ENCODE results near the gene NDUFA13.

NDUFA13 gene

DNA sequence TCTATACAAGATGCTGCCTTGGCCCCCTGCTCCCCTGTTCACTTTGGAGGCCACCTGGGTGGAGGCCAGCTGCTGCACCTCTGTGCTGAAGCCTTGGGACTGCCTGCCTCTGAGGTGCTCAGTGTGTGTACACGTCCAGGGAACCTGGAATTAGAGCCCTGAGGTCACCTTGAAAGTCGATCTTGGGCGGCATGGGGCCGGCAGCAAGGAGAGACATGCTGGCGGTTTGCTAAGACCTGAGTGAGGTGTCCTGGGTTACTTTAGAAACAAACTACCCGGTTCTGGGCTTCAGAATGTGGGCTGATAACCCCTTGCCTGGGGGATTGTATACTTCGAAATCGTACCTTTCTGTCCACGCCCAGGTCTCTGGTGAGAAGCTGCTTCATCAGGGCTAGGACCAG lies 26.2 kb upstream of the NDUFA13 start:
- DNase-seq: no peak

DNA sequence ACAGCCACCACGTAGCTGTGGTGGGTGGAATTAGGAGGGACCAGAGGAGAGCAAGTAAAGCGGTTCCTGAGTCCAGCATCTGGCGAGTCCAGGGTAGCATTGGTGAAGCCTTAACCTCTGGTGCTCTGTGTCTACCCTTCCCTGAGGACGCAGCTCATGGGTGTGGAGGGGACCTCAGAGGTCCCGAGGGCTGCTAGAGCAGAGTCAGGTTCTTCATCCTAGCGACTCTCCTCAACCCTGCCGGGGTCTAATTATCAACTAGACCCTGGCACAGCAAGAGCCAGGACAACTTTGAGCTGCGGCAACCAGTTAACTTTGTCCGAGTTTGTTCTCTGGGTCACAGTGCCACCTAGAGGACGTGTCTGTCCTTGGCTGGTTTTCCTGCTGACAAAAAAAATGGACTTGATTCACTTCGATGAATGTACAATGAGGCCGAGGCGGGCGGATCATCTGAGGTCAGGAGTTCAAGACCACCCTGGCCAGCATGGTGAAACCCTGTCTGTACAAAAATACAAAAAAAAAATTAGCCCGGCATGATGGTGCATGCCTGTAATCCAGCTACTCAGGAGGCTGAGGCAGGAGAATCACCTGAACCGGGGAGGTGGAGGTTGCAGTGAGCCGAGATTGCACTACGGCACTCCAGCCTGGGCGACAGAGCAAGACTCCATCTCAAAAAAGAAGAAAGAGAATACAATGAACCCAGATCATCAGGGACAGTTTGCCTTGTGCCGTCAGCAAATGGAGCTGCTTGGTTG lies 25.6 kb upstream of the NDUFA13 start:
- peak; percentile 81 for DNase-seq

DNA sequence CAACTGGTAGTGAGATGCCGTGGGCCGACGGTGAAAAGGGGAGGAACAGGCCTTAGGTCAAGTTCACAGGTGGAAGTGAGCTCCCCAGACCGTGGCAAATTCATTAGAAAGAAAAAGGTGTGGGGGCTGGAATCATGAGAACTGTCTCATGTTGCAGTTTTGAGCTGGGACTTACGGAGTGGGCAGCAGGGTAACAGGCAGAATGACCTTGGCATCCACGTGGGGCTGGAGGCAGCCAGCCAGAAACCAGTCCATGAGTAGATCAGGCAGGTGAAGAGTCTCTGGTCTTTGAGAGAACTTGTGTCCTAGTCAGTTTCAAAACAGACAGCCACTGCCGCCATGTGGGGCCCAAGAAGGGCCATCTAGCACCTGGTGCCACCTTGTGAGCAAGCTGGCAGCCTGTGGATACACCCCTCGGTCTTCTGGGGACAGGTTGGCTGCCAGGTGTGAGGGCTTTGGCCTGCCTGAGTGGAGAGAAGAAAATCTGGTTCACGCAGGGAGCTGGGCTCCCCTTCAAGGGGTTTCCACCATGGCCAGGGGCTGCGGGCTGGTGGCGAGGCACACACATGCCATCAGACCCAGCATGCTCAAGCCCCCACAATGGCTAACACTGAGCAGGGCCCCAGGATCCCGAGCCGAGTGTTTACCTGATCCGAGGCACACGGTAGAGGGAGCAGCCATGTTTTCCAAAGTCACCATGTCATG lies 24.6 kb upstream of the NDUFA13 start:
- no peak for DNase-seq

DNA sequence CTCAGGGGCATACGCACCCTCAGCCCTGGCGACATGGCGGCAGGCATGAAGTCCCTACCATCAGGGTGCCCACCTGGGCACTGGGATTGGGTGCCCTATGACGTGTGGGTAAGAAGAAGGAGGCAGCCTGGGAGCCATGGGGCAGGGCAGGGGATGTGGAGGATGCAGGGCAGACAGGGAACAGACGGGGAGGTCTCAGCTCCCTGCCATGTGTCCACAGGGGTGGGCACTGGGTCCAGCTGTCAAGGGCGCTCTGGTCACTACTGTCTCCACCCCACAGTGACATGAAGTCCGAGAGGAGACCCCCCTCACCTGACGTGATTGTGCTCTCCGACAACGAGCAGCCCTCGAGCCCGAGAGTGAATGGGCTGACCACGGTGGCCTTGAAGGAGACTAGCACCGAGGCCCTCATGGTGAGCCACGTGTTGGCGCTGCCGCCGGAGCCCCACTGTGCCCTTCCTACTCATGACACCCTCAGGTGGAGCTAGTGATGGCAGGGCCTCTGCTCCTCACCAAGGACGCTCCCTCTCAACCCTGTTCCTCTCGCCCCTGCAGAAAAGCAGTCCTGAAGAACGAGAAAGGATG lies 23.9 kb upstream of the NDUFA13 start:
- no peak for DNase-seq

DNA sequence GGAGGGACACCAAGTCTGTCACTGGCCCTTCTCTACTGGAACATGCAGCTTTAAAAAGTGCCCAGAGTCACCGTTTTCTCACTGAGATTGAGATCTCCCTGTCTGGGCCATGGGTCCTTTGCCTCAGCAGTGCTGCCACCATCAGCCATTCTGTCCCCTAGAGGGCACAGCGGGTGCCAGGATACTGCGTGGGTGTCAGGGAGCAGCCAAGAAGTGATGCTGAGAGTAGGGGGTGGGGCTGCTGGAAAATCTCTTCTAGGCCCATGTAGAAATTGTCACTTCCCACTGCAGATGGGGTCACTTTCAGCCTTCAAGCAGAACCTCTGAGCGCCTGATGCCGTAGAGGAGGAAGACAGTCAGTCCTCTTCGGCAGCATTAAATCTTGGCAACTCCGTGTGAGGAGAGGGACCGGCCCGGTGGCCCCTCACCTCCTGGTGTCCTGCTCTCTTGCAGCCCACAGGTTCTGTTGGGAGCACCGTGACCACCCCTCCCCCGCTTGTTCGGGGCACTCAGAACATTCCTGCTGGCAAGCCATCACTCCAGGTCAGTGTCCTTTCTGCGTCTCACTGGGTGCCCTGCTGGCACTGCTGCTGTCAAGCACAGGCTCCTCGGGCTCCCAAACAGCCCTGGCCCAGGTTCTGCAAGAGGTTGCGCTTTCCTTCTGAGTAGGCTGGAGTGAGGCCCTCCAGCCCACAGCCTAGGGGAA lies 22.0 kb upstream of the NDUFA13 start:
- DNase-seq: no peak

DNA sequence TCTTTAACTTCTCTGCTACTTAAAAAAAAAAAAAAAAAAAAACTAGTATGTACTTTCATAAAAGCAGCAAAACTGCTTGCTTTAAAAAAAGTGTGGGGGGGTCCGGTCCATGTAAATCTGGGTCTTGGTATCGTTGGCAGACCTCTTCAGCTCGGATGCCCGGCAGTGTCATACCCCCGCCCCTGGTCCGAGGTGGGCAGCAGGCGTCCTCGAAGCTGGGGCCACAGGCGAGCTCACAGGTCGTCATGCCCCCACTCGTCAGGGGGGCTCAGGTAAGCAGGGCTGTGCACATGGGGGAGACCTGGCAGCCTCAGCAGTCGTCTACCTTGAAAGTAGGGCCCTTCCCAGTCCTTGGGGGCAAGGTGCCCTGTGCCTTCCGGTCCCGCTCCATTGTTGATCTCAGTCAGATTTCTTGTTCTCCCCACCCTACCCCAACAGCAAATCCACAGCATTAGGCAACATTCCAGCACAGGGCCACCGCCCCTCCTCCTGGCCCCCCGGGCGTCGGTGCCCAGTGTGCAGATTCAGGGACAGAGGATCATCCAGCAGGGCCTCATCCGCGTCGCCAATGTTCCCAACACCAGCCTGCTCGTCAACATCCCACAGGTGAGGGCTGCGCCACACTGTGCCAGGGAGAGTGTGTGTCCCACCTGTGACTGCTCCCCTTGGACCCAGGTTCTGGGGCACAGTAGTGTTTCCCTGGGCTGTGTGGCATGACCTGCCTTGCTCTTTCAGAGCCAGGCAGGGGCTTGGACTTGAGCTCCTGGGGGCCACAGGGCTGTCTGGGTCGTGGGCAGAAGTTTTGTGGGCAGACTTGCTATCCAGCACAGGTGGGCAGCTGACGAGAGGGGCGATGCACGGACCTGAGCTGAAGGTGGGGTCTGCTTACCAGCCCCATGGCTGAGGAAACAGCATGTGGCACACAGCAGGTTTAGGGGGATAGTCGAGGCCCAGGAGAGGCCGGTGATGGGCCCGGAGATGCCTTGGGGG lies 20.1 kb upstream of the NDUFA13 start:
- no peak for DNase-seq

DNA sequence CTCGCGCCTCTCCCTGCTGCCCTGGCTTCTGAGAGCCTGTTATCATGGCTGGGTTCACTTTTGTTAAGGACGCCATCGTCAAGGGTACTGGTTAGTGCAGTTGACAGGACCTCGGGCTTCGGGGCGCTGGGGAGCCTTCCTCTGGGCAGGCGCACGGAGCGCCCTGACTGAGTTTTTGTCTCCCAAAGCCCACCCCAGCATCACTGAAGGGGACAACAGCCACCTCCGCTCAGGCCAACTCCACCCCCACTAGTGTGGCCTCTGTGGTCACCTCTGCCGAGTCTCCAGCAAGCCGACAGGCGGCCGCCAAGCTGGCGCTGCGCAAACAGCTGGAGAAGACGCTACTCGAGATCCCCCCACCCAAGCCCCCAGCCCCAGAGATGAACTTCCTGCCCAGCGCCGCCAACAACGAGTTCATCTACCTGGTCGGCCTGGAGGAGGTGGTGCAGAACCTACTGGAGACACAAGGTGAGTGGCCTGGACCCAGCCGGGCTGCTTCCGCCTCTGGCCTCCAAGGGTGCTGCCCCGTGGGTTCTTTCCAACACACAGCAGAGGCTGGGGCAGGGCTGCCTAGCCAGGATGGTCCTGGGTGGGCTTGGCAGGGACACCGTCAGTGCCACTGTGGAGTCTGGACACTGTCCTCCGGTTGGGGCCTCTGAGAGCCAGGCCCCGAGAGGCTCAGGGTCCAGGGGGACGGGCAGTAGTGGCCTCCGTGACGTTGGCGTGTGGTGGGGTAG lies 17.6 kb upstream of the NDUFA13 start:
- DNase-seq: no peak

DNA sequence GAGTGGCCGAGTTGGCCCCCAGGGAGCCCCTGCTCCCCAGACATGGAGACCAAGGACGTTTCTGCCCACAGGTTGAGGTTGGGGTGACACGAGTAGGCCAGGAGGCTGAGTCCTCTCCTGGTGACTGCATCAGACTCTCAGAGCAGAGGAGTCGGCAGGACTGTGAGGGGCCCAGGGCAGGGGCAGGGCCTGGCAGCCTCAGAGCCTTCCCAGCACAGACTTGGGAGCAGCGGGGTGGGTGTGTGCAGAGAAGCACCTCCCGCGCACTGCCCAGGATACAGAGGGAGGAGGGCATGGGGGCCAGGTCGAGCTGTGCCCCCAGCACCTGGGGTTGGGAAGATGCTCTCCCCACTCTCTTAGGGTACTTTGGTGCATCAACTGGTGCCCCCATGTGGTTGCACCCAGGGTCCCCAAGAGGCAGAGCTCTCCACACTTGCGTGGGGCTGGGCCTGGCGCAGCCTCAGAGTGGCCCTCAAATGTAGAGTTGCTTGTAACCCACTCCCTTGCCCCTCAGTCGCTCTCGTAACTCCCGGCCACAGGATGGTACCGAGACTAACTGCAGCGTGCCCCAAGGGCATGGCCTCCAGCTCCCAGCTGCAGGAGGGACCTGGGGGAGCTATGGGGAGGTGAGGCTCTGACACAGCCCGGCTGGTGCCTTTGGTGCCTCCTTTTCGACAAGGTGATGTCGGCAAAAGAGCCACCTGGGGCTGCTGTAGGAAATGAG lies 16.6 kb upstream of the NDUFA13 start:
- DNase-seq: no peak

DNA sequence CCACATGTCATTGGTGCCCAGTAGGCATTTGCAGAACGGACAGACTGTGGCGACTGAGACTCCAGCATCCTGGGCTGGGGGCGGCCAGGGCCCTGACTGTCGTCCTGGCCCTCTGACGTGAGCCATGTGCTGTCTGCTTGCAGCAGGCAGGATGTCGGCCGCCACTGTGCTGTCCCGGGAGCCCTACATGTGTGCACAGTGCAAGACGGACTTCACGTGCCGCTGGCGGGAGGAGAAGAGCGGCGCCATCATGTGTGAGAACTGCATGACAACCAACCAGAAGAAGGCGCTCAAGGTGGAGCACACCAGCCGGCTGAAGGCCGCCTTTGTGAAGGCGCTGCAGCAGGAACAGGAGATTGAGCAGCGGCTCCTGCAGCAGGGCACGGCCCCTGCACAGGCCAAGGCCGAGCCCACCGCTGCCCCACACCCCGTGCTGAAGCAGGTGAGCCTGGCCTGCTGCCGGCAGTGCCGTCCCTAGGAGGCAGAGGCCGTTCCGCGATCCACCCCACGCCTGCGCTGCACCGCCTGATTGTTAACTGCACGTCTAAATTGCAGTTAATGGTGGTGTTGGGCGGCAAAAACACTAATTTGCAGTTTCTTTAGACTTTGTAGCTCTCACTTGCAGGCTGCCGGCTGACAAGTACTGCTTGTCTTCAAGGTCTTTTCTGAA lies 14.9 kb upstream of the NDUFA13 start:
- DNase-seq: no peak

DNA sequence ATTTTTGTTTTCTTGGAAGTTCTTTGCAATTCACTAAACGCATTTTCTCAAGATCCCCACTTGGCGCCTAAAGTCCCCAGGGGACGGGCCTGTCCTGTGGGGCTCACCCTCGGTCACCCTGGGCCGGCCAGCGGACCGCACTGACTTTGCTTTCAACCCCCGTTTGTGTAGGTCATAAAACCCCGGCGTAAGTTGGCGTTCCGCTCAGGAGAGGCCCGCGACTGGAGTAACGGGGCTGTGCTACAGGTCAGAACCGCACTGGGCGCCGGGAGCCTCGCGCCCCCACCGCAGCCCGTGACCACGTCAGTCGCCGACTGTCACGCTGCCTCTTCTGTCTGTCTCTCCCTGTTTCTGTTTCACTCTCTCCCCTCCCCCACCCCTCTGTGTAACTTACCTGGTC lies 14.2 kb upstream of the NDUFA13 start:
- DNase-seq: no peak

DNA sequence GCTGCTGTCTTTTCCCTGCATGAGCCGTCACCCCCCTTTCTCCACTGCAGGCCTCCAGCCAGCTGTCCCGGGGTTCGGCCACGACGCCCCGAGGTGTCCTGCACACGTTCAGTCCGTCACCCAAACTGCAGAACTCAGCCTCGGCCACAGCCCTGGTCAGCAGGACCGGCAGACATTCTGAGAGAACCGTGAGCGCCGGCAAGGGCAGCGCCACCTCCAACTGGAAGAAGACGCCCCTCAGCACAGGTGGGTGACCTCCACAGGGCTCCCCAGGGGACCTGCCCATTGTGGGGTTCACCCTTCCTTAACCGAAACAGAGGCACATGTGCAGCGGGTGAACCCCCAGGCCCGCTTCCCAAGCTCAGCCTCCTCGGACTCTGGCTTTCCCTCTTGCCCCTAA lies 13.7 kb upstream of the NDUFA13 start:
- no peak for DNase-seq

DNA sequence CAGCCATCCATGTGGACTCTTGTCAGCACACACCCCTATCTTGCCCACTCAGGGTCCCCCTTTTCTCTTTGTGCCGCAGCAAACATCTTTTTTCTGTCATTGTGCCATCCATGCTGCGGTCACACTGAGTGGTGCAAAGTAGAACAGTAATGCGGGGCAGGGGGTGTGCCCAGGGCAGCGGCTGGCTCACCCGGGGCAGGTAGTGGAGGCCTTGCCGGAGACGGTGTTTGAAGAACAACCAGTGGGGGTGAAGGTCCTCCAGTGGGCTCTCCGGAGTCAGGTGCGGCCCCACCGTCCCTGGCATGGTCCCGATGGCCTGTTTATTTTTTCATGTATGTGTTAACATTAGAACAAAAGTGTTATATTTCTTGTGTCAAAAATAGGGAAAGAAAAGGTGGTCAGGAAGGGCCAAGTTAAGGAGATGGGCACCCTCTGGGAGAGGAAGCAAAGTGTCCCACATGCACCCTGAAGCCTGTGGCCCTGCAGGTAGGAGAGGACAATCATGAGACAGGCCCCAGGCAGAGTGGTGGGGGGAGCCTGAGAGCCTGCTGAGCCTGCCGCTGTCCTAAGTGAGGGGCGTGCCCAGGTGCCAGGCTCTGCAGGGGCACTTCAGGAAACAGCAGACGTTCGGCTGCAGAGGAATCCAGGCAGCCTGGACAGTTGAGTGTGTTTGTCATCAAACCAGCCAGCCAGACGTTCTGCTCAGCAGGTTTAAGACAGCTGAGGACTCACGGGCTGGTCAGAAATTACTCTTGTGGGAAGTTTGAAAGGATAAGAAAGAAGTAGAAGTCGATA lies 13.0 kb upstream of the NDUFA13 start:
- no peak for DNase-seq

DNA sequence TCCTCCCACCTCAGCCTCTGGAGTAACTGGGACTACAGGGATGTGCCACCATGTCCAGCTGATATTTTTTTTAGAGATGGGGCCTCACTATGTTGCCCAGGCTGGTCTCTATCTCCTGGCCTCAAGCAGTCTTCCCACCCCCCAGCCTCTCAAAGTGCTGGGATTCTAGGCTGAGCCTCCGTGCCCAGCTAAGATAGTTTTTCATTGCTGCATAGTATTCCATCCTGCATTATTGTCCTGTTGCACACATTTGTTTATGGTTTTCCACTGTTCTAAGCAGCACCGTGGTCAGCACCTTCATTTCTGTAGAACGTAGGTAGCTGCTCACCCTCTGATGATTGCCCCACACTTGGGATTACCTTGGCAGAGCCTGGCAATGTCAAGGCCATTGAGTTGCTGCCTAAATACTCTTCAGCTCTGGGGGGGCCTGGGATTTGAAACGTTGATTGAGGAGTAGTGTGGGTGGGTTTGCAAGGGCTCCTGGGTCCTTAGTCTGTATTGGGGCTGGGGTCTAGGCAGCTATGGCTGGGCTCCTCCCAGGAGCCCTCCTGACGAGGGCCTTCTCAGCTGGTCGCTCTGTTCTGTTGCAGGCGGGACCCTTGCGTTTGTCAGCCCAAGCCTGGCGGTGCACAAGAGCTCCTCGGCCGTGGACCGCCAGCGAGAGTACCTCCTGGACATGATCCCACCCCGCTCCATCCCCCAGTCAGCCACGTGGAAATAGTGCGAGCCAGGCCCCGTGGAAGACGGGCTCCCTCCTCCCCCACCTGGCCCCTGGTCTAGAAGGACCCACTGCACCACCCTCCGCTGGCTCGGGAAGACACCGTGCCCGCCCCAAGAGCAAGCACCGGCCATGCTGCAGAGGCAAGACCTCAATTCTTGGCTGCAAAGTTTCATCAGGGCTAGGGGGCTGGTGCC lies 11.0 kb upstream of the NDUFA13 start:
- no peak for DNase-seq

DNA sequence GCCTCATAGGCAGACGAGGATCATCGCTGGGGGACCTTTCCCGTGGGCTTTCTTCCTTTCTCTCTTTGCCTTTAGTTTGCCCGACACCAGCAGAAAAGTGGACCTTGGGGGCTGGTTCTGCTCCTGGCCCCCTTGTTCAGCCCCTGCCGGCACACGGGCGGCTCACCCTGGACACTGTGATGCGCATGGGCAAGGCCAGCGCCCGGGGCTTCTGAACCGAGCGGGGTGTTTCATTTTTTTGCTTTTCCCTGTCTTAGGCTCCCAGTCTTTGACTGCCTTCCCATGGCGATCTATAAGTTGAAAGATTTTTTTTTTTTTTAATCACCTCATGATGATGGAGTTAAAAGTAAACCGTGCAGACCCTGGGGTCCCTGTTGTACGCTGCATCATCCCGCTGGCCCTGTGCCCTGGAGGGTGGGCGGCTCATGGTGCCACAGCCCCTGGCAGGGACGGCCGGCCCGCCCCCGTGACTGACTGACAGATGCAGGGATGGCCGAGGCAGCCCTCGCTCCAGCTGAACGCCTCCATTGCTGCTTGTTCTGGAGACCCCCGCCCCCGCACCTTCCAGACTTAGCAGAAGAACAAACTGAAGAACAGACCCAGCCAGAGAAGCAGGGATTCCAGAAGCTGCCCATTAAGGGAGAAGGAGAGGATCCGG lies 10.2 kb upstream of the NDUFA13 start:
- no peak for DNase-seq

DNA sequence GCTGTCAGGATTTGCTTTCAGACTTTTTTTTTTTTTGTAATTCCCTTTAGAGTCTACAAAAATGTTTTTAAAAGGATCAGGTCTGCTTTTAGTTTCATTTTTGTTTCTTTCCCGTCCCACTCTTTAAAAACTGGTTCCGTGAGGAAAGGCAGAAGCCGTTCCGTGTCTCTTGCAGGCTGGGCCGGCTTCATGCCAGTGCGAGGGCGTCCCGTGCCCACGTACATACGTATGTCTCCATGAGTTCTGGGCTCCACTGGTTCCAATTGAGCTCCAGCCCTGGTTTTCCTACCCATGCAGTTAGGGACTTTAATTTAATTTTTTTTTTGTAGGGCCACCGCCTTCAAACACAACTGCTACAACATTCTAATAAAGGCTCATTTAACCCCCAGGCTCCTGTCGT lies 9.4 kb upstream of the NDUFA13 start:
- no peak for DNase-seq

DNA sequence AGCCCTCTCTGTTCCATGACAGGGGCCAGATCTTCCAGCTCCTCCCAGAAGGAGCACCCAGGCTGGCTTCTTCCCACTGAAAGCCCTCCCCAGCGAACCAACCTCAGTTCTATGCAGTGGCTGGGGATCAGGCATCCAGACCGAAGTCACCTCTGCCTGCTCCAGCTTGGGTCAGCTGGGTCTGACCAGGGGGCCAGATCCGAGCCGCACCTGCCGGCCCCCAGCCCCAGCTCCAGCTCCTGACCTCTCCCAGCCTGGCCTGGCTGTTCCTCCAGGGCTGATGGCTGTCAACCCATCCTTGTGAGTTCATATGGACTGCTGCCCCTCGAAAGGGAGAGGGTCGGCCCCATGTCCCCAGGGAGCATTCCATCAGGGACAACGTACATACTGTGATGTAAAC lies 8.7 kb upstream of the NDUFA13 start:
- no peak for DNase-seq

DNA sequence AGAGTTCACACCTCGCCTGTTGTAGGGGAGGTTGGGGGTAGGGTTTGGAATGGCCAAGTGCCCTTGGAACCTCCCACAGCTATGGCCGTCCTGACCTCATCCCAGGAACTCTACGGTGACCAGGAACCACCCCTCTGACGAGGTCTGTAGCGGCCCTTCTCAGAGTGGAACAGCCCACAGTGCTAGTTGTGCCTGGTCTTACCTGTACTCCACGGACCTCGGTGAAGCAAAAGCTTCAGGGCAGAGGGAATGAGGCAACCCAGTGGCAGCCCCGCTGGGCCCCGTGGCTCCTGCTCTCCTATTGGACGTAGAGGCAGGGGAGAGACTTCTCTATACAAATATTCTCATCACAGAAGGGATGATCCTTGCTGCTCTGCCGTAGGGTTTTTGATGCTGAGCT lies 7.8 kb upstream of the NDUFA13 start:
- DNase-seq: no peak

DNA sequence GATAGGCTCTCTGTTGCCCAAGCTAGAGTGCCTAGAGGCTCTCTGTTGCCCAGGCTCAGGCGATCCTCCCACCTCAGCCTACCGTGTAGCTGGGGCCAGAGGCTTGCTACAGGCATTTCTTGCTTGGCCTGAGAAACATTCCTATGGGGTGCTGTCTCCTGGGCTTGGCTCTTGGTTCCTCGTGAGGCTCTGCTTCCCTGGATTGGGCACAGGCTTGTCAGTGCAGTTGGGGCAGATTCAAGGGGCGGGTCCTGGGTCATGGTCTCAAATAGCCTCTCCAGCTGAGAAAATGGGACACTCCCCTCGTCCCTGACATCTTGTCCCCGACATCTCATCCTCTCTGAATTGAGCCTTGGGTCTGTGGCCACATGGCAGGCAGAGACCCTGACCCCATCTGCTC lies 5.6 kb upstream of the NDUFA13 start:
- DNase-seq: no peak
